GM18511 (cell line): Measurements from ENCODE around the gene GCG.

Experiments
- ATAC-seq: cut with Tn5 transposase; IDR thresholded peaks from one replicate; pipeline ENCODE4 v1.9.1; 2021; ENCODE audit warnings: mild to moderate bottlenecking, moderate library complexity; ENCODE audit not compliant: unreplicated experiment

The GCG gene

GRCh38 chr2:162106146-162106551 is 45.9 kb downstream of the GCG start:
- ATAC-seq, result no peak

GRCh38 chr2:162103443-162104009 is 48.5 kb downstream of the GCG start:
- ATAC-seq, result no peak

GRCh38 chr2:162100579-162100978 is 51.5 kb downstream of the GCG start:
- no peak for ATAC-seq

GRCh38 chr2:162099836-162100235 is 52.2 kb downstream of the GCG start:
- ATAC-seq, result no peak
